IPS DF 4.7 (cell line): ENCODE results near the gene CHST15.

ENCODE experiments used
- DNase-seq: peaks from one replicate; pipeline ENCODE4 v3.0.0-alpha.2; 2013; ENCODE audit warnings: low spot score; ENCODE audit errors: extremely low read depth

CHST15 gene

DNA sequence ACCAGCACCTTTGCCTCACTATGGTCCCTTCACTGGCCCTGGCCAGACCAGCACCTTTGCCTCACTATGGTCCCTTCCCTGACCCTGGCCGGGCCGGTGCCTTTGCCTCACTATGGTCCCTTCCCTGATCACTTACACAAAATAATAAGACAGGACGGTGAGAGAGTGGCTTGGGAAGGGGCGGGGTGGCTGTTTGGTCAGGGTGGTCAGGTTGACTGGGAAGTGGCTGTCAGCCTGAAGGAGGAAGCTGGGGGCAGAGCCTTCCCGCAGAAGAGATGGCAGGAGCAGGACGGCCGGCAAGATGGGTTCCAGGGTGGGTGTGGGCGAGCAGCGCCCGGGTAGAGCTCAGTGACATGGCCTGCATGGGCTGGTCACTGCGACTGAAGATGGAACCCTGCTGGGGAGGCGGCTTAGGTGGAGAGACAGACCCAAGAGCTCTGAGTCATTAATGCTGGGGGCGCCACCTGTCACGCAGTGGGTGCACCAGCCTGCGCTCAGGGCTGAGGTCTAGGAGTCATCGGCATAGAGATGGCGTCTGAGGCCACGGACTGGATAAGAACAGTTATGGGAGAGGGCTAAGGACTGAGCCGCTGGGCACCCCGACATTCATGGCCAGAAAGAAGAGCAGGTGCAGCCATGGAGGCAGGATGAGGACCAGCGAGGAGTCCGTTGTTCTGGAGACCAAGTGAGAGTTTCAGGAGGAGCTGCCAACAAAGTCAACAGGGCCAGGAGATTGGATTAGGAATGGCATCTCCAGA is 91.8 kb downstream of the CHST15 start:
- no peak for DNase-seq

DNA sequence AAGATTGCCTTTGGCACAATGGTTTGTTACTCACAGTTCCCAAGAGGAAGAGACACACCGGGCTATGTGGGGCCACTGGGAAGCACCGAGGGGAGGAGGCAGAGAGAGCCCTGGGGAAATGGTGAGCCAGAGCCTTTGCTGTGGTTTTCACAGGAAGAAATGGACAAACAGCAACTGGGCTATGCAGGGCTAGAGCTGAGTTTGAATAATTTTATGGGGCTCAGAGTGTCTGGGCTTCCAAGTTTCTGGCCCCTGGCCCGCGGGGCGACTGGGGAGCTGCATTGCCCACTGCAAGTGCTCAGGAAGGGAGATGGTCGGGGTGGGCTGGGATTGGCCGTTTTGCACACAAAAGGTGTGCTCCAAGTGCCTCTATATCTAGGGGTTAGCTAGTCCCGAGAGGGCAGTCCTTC is 92.6 kb downstream of the CHST15 start:
- no peak for DNase-seq

DNA sequence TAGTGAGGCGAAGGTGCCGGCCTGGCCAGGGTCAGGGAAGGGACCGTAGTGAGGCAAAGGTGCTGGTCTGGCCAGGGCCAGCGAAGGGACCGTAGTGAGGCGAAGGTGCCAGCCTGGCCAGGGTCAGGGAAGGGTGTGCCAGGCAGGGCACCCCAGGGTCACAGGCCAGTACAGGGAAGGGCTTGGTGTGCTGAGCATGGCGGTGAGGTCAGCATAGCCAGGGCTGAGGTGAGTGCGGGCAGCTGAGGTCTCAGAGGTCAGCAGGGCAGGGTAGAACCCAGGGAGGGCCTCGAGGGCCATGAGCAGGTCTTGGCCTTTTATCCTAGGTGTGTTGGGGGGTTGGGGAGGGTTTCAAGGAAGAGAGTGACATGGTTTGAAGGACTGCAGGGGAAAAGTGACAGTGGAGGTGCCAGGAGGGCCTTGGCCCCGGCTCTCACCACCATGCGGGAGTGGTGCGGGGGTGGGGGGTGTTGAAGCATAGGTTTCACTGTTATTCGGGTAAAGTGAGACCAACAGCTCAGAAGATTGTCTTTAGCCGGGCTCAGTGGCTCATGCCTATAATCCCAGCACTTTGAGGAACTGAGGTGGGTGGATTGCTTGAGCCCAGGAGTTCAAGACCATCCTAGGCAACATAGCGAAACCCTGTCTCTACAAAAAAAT is 93.3 kb downstream of the CHST15 start:
- DNase-seq: no peak

DNA sequence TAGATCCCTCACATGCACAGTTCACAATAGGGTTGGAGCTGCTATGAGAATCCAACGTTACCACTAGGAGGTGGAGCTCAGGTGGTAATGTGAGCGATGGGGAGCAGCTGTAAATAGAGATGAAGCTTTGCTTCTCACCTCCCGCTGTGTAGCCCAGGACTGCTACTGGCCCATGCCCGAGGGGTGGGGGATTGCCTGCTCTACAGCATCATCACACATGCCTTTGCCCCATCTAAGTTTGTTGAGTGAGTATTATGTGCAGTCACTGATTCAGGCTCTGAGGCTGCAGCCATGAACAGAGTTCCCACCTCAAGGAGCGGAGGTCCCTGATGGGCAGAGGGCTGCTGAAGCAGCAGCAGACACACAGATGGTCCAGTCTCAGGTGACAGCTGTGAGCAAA is 94.1 kb downstream of the CHST15 start:
- no peak for DNase-seq

DNA sequence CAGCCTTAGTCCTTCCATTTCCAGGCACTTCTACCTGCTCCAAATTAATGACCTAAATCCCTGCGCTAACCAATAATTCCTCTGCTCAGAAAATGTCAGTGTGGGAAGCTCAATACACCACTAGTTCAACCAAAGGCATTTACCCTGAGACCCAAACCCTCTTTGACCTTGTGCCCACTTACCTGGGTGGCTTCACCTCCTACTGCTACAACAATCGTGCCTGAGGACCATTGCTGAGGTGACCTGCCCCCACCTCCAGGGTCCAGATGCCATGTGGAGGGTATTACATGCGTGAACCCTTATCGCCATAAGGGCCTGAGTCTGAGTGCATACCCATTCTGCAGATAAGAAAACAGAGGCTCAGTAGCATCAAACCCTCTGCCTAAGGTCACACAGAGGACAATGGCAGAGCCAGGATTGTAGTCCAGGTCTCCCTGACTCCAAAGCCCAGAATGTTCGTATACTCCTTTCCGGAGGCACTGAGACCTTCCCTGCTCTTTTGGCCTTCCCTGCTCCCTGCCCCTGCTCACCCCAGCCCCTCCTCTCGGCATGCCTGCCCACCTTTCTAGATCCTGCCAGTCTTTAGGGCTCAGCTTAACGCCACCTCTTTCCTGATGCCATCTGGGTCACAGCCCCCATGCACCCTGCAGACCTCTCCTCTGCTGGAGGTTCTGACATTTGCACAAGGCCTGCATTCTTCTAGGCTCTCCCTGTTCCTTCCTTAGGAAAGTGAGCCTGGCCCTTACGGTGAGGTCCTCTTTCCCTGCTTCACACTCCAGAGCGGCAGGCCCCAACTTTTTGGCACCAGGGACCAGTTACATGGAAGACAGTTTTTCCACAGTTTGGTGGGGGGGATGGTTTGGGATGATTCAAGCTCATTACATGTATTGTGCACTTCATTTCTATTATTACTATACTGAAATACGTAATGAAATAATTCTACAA is 94.9 kb downstream of the CHST15 start:
- no peak for DNase-seq

DNA sequence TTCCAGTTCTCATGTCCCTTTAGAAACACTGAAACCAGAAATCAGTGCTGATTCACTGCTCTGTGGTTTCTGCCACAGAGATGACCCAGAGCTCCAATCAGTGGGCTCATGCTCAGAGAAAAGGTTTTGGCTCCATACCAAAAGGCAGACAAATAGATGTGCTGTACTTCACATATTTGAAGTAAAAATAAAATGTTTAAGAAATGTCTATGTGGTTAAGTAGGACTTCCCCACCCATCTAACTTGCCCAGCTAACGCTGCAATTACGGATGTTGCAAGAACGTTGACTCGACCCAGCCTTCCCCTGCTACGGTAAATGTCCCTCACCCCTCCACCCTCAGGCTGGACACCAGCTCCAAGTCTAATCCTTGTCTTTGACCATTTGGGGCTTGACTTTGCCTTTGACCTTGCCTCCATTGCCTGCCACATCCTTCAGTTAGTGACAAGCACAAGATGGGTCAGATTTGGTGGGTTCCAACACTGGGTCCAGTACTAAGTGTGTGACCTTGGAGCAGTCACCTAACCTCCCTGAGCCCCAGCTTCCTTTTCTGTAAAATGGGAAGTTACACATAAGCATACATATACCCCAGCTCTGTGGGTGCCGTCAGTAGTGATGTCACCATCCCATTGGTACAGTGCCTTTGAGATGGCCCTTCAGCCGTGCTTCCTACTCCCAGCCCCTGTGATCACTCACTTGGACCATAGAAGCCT is 95.8 kb downstream of the CHST15 start:
- no peak for DNase-seq

DNA sequence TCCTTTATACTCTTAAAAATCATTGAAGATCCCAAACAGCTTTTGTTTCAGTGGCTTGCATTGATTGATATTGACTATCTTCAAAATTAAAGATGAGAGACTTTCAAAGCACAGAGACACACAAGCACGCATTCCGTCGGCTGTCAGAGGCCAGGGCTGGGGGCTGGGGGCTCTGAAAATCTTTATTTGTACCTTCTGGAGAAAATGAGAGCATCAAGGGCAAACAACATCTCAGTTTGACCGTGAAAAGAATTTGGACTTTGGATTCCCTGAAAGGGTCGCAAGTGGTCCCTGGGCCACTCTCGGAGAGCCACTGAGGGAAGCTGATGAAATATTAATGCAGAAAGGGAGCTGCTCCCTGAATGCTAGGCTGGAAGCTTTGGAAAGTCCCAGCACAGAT is 96.4 kb downstream of the CHST15 start:
- DNase-seq: no peak

DNA sequence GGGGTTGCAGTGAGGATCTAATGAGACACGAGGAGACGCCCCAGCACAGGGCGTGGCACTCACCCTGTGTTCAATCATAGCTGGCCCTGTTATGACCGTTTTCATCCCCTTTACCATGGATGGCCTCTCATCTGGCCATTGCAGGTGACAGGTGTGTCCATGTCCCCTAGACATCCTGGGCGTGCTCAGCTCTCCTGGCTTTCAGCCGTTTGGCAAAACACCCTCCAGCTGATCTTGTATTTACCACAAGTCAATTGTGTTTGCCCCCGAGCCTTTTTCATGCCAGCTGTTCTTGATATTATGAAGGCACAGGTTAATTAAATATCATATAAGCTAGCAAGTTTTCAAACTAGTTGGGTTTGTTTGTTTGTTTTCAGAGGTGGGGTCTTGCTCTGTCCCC is 97.1 kb downstream of the CHST15 start:
- no peak for DNase-seq

DNA sequence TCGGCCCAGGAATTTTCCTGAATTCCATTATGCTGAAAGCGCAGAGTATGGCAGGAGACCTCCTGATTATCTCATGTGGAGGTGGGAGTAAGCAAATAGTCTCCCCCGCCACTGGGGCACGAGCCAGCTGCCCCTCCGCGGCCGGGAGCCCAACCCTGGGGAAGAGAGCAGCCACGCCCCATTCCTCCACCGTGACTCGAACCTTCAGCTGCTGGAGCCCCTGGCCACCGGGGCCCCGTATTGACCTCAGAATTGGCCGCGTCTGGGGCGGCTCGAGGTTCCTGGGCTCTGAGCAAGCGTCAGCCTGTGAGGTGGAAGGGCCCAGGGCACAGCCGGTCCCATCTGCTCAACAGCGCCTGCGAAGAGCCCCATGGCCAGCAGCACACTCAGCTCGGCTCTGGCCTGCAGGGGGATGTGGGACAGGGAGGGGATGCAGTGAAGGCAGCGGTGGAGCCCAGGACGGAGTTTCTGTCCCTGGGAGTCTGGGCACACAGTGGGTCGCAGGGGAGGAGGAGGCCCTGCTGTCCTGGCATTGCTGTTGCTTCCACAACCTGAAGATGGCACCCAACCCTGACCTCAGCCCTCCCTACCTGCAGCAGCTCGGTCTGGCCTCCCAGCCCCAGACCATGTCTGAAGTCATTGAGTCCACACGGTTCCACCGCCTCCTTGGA is 97.8 kb downstream of the CHST15 start:
- peak; percentile 71 for DNase-seq

DNA sequence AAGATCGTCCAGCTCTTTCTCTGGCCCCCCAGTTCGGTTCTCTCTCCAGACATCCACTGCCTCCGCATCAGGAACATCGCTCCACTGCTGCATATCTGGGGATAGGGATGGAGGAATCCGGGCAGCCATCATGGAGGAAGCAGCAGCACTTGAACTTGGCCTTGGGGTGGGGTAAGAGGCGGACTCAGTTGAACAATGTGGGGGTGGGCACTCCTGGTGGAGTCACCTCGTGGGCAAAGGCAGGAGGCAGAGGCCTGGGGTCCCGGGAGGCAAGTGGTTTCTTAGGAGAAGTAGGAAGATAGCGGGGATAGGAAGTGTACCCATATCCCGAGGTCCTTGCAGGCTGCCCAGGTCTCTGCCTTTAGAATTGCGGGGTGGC is 98.3 kb downstream of the CHST15 start:
- no peak for DNase-seq

DNA sequence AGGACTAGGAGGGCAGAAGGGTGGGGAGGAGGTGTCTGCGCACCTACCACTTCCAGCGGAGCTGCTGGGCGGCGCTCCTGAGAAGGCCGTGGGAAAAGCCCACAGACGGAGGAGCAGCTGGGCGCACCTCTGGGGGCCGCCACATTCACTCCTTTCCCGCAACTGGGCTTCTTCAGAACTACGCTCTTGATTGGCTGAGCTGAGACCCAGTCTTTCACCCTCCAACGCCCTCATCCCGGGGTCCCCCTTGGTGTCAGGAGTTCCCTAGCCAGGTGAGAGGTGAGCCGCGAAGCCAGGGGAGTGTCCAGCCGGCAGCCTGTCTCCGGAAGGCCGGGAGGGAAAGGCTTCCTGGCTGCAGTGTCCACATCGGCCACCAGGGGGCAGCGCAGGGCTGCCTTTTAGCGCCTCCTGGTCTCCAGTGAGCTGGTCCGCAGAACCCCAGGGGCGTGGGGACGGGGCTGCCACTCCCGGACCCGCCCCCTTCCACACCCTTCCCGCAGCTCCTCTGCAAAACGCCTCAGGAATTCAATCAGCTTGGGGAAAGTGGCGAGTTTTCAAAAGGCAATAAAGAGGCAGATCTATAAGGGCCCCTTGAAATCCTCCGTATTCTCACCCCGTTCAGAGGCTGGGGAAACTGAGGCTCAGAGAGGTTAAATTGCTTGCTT is 98.8 kb downstream of the CHST15 start:
- DNase-seq: peak; percentile 64

DNA sequence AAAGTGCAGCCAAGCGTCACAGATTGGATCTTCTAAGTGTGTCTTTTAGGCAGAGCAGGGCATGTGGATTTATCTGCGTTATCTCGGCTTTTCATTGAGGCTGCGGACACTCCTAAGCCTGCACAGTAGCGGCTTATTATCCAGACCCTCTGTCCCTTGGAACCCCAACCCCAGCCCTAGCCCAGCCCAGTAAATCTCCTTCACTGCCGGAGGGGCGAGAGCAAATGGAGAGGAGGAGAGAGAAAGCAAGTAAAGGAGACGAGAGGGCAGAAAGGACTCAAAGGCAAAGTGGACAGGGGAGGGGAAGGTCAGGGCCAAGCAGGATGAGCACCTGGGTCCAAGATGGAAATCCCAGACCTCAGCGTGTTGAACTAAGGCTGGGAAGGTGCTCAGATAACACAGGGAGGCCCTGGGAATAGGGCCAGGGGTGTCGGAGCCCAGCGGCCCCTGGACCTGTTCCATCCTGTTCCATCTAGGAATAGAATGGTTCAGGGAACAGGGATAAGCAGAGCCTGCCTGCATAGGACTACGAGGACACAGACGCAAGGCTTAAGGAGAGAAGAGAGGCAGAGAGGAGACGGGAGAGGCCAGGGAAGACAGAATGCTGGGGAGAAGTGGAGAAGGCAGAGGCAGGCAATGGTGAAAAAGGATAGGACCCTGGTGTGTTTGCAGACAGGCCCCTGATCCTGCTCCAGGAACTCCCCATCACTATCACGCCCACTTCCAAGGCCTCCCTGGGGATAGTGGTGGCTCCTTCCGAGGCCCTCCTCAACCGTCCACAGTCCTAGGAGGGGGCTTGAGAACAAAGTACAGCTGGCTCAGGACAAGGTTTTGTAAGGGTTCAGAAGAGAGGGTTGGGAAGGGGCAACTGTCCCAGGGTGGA is 99.6 kb downstream of the CHST15 start:
- DNase-seq: no peak

DNA sequence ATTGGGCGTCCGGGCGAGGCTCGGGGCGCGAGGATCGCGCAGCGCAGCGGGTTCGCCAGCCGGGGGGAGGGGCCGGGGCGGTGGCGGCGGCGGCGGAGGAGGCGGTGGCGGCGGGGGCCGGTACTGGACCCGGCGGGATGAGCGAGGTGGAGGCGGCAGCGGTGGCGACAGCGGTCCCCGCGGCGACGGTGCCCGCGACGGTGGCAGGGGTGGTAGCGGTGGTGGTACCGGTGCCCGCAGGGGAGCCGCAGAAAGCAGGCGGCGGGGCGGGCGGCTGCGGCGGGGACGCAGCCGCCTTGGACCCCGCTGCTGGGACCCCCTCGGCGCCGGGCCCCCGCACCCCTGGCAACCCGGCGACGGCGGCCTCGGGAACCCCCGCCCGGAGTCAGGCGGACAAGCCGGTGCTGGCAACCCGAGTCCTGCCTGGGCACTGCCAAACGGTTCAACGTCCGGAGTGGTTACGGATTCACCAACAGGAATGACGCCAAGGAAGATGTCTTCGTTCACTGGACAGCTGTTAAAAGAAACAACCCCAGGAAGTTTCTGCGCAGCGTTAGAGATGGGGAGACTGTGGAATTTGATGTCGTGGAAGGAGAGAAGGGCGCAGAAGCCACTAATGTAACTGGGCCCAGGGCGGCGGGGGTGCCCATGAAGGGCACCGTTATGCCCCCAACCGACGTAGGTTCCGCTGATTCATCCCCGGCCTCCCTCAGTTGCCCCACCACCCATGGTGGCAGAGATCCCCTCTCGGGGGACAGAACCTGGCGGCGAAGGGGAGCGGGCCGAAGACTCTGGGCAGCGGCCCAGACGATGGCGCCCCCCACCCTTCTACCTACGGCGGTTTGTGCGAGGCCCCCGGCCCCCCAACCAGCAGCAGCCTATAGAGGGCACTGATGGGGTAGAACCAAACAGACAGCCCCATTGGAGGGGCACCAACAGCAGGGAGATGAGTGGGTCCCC is 101.5 kb downstream of the CHST15 start:
- no peak for DNase-seq

DNA sequence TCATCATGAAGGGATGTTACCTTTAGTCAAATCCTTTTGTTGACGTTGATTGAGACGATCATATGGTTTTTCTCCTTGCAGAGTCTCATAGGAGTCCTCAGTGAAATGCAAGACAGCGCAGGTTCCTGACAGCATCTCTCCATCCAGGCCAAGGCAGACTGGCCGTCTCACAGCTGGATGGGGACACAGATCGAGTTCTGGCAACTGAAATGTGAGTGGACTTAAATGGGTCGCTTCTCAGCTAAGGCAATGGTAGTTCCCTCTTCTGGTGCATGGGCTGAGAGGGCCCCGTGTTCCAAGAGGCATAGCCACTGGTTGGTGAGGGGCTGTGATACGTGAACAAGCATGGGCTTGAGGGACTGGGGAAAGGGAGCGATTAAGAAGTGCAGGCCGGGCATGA is 102.5 kb downstream of the CHST15 start:
- no peak for DNase-seq

DNA sequence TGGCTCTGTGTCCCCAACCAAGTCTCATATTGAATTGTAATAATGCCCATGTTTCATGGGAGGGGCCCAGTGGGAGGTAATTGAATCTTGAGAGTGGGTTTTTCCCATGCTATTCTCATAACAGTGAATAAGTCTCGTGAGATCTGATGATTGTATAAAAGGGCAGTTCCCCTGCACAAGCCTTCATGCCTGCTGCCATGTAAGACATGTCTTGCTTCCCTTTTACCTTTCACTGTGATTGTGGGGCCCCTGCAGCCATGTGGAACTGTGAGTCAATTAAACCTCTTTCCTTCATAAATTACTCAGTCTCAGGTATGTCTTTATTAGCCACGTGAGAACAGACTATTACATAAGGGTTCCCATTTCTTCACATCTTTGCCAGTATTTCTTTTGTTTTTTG is 104.7 kb downstream of the CHST15 start:
- DNase-seq: no peak

DNA sequence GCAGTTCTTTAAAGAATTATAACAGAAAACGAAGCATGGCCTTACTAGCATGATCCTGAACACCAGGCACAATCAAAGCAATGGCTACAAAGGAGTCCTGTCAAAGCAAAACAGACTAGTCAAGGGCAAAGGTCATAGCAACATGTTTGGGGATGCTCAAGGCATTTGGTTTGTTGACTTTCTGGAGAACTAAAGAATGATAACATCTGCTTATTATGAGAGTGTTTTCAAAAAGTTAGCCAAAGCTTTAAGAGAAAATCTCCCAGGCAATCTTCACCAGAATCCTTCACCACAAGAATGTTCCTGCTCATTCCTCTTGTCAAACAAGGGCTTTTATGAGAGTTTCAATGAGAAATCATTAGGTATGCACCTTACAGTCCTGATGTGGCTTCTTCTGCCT is 106.7 kb downstream of the CHST15 start:
- no peak for DNase-seq

DNA sequence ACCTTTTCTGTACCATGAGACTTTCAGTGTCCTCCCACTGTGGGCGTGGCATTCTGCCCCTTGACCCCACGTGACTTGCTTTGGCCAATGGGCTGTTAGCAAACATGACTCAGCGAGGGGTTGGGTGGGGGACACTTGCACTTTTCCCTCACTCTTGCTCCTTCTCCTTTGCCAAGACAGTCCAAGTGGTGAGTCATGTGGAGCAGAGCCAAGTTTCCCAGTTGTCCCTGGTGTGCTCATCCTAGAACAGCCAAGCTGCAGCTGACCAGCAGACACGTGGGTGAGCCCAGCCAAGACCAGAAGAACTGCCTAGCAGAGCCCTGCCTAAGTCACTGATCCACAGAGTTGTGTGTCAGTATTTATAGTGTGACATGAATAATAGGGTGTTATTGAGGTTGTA is 119.0 kb downstream of the CHST15 start:
- DNase-seq: no peak
